GM19043 (cell line): ENCODE measurements around the gene LRRC4B.
"Not testable (repeated sequence)": the region's sequence is repeated elsewhere in the genome, so short reads cannot be mapped to it uniquely, and the experiment has no call there.

ENCODE experiments used
- ATAC-seq: cut with Tn5 transposase; IDR thresholded peaks from one replicate; pipeline ENCODE4 v1.9.1; 2021; ENCODE audit warnings: low read depth; ENCODE audit not compliant: unreplicated experiment

LRRC4B gene

GRCh38 chr19:50567882-50568727 is at the start of gene LRRC4B:
Gene LRRC4B (minus strand): TSS chr19:50568435. CDS start chr19:50548838, 19,597 bp downstream.
- no peak for ATAC-seq

- not testable (repeated sequence) for ATAC-seq
Observed at GRCh38 chr19:50612504-50613404, 44.5 kb upstream of the LRRC4B start.

GRCh38 chr19:50607874-50608785 is 39.9 kb upstream of the LRRC4B start:
- ATAC-seq: no peak

- no peak for ATAC-seq
Observed at GRCh38 chr19:50607388-50607787, 39.2 kb upstream of the LRRC4B start.

GRCh38 chr19:50606059-50606836 is 38.0 kb upstream of the LRRC4B start:
- ATAC-seq: not testable (repeated sequence)

GRCh38 chr19:50604264-50605073 is 36.2 kb upstream of the LRRC4B start:
- not testable (repeated sequence) for ATAC-seq

- ATAC-seq: no peak
Observed at GRCh38 chr19:50602935-50603334, 34.7 kb upstream of the LRRC4B start.

GRCh38 chr19:50602496-50602895 is 34.3 kb upstream of the LRRC4B start:
- ATAC-seq: no peak

- no peak for ATAC-seq
Observed at GRCh38 chr19:50602089-50602422, 33.8 kb upstream of the LRRC4B start.

- ATAC-seq: no peak
Observed at GRCh38 chr19:50601407-50602088, 33.3 kb upstream of the LRRC4B start.

- ATAC-seq: no peak
Observed at GRCh38 chr19:50599427-50599826, 31.2 kb upstream of the LRRC4B start.

GRCh38 chr19:50590191-50590590 is 22.0 kb upstream of the LRRC4B start:
- no peak for ATAC-seq

GRCh38 chr19:50581795-50582660 is 13.8 kb upstream of the LRRC4B start:
- ATAC-seq: not testable (repeated sequence)

GRCh38 chr19:50580970-50581634 is 12.9 kb upstream of the LRRC4B start:
- ATAC-seq: no peak

GRCh38 chr19:50580240-50580639 is 12.0 kb upstream of the LRRC4B start:
- no peak for ATAC-seq

GRCh38 chr19:50576769-50577168 is 8.5 kb upstream of the LRRC4B start:
- ATAC-seq: not testable (repeated sequence)
